Activated T-helper 1 cell treated with anti-CD3 and anti-CD28 coated beads, Interleukin-2, amount 50 U/mL, for 16 hours (primary cell): ENCODE data around the gene RAB20.
"Not testable (repeated sequence)": the region's sequence is repeated elsewhere in the genome, so short reads cannot be mapped to it uniquely, and the experiment has no call there.

Experiments used
- DNase-seq, 2 donors: peaks; one replicate each; pipeline ENCODE4 v3.0.0-alpha.2; 2020; ENCODE audit warnings: low read depth in 1 of 2, low spot score in 1 of 2

Gene RAB20

DNA sequence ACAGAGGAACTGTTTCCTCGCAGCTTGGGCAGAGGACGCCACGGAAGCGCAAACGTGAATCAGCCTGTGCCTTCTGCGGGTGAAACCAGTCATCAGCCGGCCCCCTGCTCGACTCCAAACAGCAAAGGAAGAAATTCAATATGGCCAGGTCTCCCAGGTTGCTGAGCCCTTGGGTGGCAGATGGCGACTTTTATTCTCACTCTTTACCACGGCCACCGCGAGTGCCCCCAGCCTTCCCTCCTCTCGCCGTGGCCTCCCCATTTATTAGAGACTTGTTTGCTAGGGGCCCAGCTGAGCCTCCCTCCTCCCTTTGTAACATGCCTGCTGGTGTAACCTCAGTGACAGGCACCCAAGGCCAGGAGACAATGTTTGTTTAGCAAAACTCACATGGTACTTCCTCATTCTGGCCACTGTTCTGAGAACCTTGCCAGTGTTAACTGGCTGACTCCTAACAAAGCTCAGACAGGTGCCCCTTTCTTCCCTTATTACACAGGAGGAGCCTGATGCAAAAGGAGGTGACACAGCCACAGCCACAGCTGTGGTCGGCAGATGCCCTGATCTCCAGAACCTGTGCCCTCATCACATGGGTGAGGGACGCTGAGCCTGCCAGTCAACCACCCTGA, 5.8 kb downstream of the RAB20 start:
- no peak for DNase-seq

DNA sequence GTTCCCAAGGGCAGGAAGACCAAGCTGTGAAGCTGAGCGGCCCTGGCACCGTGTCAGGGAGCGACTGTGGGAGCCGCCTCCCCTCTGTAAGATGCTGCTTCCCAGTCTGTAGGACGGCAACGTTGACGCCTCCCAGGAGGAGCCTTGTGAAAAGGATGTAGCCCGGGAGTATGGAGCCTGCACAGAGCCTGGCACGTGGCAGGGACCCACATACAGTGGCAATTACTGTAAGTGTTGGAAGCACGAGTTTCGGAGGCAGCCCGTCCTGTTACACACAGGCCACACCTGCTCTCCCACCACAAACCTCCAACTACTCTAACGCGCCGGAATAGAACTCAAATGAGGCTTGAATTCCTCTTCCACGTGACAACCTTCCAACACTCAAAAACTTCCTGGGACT, 6.6 kb downstream of the RAB20 start:
- DNase-seq = no peak

DNA sequence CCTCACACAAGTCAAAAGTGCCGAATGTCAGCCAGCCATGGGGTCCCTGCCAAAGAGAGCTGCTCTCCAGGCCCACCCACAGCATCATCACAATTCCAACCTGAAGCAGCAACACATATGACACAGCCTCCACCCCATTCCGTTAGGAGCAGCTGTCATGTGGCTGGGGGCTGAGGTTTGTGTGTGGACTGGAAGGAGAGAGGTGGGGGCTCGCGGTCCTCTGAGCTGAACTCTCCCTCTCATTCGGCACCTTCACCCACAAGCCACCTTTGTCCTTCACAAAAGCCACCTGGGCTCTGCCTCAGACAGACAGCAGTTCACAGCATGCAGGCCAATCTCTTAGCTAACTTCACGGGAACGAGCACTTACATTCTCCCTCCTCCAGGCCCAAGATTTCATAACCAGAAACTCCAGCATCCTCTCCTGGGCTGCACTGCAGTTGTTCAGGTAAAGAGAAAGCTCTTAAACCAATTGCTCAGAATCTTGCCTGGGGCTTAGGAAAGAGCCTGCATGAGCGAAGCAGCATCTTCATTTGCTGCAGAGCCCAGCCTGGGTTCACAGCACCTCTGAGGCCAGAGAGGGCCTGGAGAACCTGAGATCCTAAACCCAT, 7.2 kb downstream of the RAB20 start:
- no peak for DNase-seq

DNA sequence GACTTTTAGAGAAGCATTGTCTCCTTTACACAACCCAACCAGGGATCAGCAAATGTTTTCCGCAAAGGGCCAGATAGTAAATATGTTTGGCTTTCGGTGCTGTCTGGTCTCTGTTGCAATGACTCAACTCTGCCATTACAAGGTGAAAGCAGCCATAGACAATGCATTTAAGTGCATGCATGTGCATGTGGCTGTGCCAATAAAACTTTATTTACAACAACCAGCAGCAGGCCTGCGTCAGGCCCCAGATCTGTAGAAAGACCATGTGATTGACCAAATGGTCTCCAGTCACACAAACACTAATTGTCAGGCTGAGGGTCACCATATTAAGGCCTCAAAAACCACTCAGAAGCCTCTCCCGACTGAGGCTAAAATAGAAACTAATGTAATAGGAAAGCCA, 8.1 kb downstream of the RAB20 start:
- DNase-seq = no peak

DNA sequence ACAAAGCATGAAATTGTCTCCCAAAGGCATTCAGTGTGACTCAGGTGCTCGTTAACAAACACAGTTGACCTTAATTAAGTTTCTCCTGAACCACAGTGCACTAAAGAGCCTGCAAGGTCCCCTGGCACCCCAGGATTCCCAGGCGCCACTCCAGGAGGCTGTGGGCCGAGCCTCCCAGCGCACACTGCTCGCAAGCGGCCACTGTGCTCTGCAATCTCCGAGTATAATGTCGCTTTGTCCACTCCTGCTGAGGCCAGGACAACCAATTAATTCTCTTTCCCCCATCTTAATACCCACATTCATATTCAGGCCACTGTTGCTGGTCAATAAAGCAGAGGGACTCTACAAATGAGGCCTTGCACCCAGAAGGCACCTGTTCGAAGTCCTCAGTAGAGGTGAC, 8.8 kb downstream of the RAB20 start:
- no peak for DNase-seq

DNA sequence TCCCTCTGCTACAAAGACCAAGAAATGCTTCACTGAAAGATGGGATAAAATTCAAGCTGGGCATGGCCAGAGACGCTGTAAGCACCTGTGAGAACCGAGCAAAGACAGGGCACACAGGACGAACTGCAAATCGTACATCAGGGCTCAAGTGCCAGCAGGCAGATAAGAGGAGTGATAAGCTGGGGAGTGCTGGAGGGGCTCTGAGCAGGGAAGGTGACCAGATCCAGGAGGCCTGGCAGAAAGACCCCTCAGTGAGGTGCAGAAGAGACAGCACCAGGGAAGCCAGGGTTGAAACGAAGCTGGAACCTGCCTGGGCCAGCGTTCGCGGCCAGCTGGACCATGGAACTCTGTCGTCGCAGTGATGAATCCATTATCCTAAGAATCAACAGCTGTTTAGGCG, 10.2 kb downstream of the RAB20 start:
- no peak for DNase-seq

DNA sequence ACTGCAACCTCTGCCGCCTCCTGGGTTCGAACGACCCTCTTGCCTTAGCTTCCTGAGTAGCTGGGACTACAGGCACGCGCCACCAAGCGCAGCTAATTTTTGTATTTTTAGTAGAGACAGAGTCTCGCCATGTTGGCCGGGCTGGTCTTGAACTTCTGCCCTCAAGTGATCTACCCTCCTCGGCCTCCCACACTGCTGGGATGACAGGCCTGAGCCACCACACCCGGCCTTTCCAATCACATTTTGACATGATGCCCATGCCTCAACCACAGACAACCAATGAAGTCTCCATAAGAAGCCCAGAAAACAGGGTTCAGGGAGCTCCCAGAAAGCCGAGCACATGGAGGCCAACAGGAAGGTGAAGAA, 11.7 kb downstream of the RAB20 start:
- no peak for DNase-seq

DNA sequence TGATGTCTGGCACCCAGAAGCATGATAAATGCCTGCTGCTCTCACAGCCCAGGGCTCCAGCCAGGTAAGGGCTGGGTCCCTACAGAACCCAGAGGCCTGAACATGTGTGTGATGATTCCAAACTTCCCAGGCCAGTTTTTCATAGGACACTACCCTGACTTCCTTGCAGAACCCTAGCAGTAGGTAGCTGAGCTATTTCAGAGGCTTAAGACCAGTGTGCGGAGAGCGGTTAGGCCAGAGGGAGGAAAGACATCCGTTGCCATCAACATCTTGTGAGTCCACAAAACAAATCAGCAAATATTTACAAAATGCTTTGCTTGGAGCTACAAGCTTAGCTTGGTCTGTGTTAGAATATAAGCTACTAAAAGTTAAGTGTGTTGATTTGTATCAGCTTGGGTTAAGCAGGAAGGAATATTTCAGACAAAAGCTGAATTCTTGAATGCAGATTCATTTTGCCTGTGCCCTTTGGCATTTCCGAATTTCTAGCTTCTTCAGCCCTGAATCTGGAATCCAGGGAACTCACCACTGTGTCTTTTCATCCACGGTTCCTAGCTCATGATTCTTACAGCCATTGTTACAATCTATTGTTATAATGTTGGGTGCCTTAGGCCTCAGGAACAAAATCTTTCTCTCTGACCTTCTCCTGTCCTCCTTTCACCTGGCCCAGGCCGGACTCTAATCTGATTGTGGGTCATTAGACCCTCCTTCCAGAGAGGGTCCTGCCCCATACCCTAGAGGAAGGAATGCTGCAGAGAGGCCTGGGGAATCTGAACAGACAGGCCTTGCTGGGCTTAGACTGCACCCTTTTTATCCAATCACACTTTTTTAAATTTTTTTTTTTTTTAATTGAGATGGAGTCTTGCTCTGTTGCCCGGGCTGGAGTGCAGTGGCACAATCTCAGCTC, 12.4 kb downstream of the RAB20 start:
- no peak for DNase-seq

DNA sequence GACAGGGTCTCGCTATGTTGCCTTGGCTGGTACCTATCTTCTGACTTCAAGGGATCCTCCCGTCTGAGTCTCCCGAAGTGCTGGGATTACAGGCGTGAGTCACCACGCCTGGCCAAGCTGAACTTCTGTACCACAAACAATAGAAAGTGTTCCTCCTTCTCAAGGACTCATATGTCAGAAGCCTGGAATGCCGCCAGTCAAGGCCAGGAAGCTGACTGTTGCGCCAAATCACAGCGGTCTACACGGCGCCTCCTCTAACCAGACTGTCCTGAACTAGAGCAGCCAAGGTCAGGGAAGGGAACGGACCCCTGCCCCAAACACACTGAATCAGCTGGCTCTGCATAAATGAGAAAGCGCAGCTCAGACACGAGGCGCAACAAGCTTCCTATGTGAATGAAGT, 14.6 kb downstream of the RAB20 start:
- DNase-seq = no peak

DNA sequence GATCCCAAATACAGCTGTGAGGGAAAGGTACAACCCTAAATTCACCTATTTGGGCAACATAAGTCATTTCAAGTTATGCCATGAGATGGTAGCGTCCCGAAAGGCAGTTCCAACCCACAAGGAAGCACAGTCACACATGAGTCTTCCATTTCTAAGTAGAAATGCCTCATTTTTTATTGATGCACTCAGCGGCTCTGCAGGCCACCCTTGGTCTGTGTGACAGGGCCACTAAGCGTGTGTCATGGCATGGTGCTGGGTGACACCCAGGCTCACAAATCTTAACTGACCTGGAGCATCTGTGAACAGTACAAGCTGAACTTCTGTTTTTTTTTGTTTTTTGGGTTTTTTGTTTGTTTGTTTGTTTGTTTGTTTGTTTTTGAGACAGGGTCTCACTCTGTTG, 15.1 kb downstream of the RAB20 start:
- DNase-seq = no peak

DNA sequence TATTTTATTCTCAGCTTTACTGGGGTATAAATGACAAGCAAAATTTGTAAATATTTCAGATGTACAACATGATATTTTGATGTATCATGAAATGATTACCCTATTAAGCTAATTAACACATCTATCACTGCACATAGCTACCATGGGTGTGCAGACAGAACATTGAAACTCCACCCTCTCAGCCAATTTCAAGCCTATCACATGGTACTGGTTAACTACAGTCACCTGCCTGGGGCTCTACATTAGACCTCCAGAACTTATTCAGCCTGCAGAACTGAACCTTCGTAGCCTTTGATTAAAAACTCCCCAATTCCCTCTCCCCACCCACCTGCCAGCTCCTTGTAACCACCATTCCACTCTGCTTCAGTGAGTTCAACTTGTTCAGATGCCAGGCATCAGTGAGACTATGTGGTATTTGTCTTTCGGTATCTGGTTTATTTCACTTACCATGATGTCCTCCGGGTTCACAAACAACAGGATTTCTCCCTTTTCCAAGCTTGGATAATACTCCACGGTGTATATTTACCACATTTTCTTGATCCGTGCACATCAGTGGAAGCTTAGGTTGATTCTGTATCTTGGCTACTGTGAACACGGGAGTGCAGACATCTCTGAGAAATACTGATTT, 19.2 kb downstream of the RAB20 start:
- DNase-seq = no peak

DNA sequence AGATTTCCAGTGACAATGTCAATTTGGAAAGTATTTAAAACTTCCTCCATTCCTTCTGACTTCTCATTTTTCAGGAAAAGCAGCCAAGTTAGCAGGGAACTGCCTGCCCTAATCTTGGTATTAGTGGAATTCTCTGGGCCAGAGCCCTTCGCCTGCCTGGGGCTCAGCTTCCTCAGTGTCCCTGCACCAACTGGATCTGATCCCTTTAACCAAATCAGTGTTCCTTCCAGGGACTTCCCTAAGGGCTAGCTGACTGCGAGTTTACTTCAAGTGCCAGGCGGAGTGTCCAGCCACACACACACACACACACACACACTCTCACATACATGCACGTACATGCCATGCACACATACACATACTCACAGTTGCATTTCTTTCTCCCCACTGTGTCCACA, 20.0 kb downstream of the RAB20 start:
- DNase-seq = no peak

DNA sequence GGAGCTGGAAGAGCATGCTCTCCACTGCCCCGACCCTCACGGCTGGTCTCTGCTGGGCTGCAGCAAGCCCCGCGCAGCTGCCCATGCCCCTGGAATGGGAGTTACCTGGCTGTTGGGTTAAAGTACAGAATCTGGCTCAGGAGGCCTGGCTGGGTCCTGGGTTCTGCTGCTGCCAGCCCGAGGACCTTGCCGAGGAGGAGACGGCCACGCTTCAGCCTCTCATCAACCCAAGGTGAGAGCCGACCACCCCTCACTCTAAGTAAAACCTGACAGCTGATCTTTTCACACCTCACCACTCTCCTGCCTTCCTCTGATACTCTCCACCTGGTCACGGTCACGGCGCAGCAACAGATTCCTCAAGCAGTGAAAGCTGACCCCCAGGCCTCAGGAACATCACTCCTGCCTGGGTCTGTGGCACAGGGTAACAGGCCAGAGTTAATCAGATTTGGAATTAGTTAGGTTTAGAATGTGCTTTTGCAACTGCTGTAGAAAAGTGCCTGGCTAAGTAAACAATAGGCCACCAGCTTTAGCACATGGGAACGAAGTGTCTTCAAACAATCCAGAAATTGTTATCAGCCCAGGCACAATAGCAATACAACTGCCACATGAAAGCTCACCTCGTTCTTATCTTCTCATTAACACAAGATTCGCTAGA, 20.5 kb downstream of the RAB20 start:
- no peak for DNase-seq

DNA sequence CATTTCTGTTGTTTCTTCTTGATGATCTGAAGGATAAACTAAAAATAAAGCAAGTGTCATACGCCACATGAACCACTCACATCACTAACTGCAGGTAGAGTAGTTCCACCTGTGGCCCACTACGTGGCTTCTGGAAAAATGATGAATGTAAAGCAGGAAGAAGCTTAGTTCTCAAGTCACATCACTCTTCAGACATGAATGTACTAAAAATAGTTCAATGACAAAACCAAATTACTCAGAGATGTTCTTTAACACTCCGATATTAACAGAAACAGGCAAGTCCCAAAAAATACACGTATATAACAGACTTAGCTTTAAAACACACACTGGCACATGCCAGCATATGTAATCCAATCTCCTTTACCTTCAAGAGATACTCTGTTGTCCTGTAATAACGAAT, 21.6 kb downstream of the RAB20 start:
- no peak for DNase-seq

DNA sequence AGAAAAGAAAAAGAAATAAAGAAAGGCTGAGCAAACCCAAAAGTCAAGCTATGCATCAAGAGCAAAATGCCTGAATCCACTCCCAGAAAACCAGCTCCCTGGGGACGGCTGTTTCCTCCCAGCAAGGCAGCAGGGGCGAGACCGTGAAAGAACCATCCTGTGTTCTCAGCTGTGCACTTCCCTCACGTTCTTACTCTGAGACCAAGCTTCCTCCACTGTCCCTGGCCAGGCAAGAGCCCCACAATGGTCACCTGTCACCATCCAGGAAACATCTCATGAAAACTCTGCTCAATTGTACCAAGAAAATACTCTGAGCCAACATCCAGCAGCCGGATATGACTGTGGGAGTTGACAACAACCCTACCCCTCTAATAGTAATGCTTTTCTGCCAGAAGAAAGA, 22.9 kb downstream of the RAB20 start:
- no peak for DNase-seq

DNA sequence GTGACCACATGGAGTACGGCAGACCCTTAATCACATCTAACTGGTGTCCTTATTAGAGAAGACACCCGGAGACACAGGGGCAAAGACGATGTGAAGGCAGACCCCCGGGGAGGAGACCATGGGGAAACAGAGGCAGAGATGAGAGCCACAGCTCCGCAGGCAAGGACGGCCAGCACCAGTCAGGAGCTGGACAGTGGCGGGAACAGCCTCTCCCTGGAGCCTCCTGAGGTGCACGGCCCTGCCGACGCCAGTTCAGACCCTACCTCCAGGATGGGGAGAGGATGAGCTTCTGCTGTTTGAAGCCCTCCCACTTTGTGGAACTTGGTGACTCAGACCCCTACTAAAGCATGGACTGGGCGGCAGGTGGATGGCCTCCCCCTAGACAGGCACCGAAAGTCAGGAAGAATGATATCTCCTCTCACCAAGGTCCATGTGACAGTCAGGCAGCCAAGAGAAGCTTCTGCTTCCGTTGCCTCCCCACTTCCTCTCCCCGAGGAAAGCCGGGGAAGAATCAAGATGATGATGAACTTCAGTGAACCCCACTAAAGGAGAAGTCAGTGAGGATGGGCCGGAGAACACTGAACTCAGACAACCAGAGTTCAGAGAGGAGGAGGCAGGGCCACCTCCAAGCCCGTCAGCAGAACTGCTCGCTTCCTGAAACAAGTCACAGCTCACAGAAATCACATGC, 25.4 kb downstream of the RAB20 start:
- DNase-seq = no peak

DNA sequence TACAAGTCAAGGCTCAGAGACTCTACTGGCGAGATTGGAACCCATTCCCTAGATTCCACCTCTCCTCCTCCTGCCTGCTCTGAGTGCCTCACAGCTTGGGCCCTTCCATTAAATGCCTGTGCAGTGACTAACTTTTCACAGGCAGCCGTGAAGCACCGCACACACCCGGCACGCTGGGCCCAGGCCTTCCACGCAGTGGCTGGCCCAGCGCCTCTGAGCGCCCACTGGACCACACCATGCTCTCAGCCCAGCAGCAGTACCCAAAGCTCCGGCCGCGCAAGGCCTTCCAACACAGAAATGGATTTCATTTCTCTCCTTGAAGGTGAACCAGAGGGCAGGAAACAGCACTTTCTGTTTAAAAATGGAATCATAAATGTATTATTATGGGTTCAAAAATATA, 26.0 kb downstream of the RAB20 start:
- DNase-seq = no peak

DNA sequence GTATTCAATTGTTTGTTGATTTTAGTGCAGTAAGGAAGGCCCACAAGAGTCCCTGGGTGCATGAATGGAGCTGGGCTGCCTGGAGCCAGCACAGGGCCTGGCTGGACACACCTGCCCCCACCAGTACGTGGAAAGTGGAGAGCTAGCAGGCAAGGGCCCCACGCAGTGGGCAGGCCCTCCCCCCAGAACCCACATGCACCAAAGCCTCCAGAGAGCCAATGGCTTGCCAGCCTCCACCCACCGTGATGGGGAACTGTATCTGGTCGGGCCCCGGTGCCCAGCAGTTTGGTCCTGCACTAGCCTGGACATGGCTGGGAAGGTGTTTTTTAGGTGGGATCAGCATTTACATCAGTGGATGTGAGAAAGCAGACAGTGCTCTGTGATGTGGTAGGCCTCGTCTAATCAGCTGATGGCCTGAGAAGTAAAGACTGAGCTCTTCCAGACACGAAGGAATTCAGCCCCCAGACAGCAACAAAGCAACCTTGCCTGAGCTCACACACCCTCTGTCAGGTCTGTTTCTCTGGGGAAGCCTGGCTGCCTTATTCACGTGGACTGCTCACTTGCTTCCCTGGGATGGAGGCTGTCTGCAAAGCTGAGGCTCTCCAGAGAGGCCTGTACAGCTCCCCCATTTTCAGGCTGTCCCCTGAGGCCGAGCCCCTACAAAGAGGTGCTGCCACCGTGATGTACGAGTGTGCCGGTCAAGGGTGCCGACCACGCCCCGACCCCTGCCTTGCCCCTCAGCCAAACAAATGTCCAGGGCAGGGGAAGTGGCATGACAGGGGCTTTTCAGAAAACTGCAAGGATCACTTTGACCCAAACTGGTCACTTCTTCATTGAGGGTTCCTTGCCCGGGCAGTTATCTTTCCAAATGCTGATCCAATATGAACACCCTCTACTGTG, 27.5 kb downstream of the RAB20 start:
- no peak for DNase-seq

DNA sequence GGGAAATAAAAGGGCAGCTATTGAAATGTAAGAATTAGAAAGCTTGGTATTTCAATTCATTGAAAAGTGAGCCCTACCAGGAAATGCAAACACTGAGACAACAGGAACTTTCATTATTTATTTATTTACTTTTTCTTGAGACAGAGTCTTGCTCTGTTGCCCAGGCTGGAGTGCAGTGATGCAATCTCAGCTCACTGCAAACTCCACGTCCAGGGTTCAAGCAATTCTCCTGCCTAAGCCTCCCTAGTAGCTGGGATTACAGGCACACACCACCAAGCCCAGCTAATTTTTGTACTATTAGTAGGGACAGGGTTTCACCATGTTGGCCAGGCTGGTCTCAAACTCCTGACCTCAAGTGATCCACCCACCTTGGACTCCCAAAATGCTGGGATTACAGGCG, 29.3 kb downstream of the RAB20 start:
- DNase-seq = not testable (repeated sequence)

DNA sequence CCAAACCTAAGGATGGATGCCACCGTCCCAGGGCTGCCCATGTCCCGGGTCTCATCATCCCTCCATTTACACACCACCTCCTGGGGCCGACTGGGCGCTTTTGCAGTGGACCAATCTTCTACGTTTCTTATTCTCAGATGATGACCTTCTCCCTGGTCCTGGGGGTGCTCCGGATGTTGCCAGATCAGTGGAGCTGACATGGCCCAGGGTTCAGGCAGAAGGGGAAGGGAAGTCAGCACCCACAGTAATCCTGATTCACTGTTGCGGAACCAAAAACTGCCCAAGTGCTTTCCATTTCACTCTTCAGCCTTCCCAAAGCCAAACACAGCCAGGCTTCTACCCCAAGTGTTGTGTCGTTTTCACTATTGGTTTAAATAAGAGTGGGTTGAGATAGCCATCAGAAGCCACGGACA, 29.8 kb downstream of the RAB20 start:
- no peak for DNase-seq
